Caco-2 (cell line): ENCODE data around the gene AZU1. TPM values are rescaled to one million over a fixed set of nuclear protein-coding genes. Genes with fewer than 3 reads are reported as not detected.
A peak's percentile ranks its signal among the peaks of the same experiment; 100 is the strongest.

Experiments used
- Bru-seq: library from RNA; stranded (reverse); fragments of 400-500 nt; gene quantifications from one replicate; lab custom pipeline; 2021; lab: Mats Ljungman, UMichigan
- BruChase-seq, 2 experiments: library from RNA; stranded (reverse); fragments of 400-500 nt; gene quantifications; one replicate each; lab custom pipeline; 2021; lab: Mats Ljungman, UMichigan
- BruUV-seq: library from RNA; stranded (reverse); fragments of 400-500 nt; replicated peaks from 2 replicates; lab custom pipeline; 2021; lab: Mats Ljungman, UMichigan
- CTCF ChIA-PET: fragments of 300-600 bp; sonication (Branson Sonifier 250); formaldehyde crosslinking; loops from one replicate; lab custom pipeline; 2022; ENCODE audit warnings: antibody characterized with exemption; lab: Charles Lee
- POLR2A ChIA-PET: fragments of 300-600 bp; sonication (Branson Sonifier 250); formaldehyde crosslinking; loops from one replicate; lab custom pipeline; 2022; ENCODE audit warnings: antibody characterized with exemption; lab: Charles Lee
- DNase-seq, 2 experiments: peaks; one replicate each; pipeline versions ENCODE4 v3.0.0 to v3.0.0-alpha.2; 2020 to 2022
- H3K27me3 ChIP-seq: replicated peaks from 2 replicates; pipeline ENCODE4 v1.6.0; 2011; ENCODE audit warnings: low read length; ENCODE audit not compliant: control insufficient read depth, insufficient read depth
- H3K36me3 ChIP-seq: 2 replicates; pipeline ENCODE4 v1.5.1; 2011; ENCODE audit warnings: low read length; ENCODE audit not compliant: control insufficient read depth, insufficient read depth
- H3K4me1 ChIP-seq: fragments of 250-450 bp; sonication (Bioruptor Pico); 2 replicates; pipeline ENCODE4 v1.5.1; 2020; ENCODE audit warnings: mild to moderate bottlenecking
- H3K4me3 ChIP-seq: 2 replicates; pipeline ENCODE4 v1.5.1; 2011; ENCODE audit warnings: low read depth, mild to moderate bottlenecking, control low read depth, low read length
- H3K9me3 ChIP-seq: fragments of 250-450 bp; sonication (Bioruptor Pico); 2 replicates; pipeline ENCODE4 v1.5.1; 2020; ENCODE audit warnings: mild to moderate bottlenecking, moderate library complexity
- H3K27ac Mint-ChIP-seq: one replicate; pipeline ENCODE4 v1.8.0; 2022; ENCODE audit warnings: mixed read lengths; ENCODE audit not compliant: unreplicated experiment
- H3K27me3 Mint-ChIP-seq: one replicate; pipeline ENCODE4 v1.8.0; 2022; ENCODE audit warnings: mixed read lengths; ENCODE audit not compliant: insufficient read depth, unreplicated experiment
- H3K36me3 Mint-ChIP-seq: one replicate; pipeline ENCODE4 v1.8.0; 2022; ENCODE audit warnings: mild to moderate bottlenecking, mixed read lengths; ENCODE audit not compliant: insufficient read depth, unreplicated experiment
- H3K4me1 Mint-ChIP-seq: one replicate; pipeline ENCODE4 v1.8.0; 2022; ENCODE audit warnings: low read depth, mixed read lengths; ENCODE audit not compliant: unreplicated experiment
- H3K4me3 Mint-ChIP-seq: one replicate; pipeline ENCODE4 v1.8.0; 2022; ENCODE audit warnings: mild to moderate bottlenecking, moderate library complexity, mixed read lengths; ENCODE audit not compliant: unreplicated experiment
- H3K9me3 Mint-ChIP-seq: one replicate; pipeline ENCODE4 v1.8.0; 2022; ENCODE audit warnings: mixed read lengths; ENCODE audit not compliant: unreplicated experiment
- intact Hi-C: fragments of 100-400 bp; cut with micrococcal nuclease; formaldehyde crosslinking; loops from one replicate; pipeline ENCODE4 v1.10.0; 2022; ENCODE audit not compliant: unreplicated experiment
- long read RNA-seq: library from polyadenylated mRNA; stranded (forward); transcript quantifications from one replicate; pipeline ENCODE4 v2.0.0, GENCODE V29; 2022
- total RNA-seq: library from RNA; stranded (reverse); gene quantifications from 2 replicates; pipeline ENCODE4 v1.2.3, GENCODE V29; 2022
- TF ChIP-seq, protein P1 (sequence below), 2 experiments: fragments of 200-600 bp in 1 of 2; IDR thresholded peaks; 1 replicate in 1 of 2; 2 replicates in 1 of 2; pipeline versions ENCODE4 v1.5.1 to v1.8.0; 2011 to 2022; ENCODE audit warnings: antibody characterized with exemption in 1 of 2, control low read depth in 1 of 2, inconsistent platforms in 1 of 2, low read depth in 1 of 2, low read length in 1 of 2, mild to moderate bottlenecking in 1 of 2, moderate library complexity in 1 of 2; ENCODE audit not compliant: insufficient read depth in 1 of 2, severe bottlenecking in 1 of 2, unreplicated experiment in 1 of 2

AZU1 gene, protein sequence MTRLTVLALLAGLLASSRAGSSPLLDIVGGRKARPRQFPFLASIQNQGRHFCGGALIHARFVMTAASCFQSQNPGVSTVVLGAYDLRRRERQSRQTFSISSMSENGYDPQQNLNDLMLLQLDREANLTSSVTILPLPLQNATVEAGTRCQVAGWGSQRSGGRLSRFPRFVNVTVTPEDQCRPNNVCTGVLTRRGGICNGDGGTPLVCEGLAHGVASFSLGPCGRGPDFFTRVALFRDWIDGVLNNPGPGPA
- not detected in 2 replicates for total RNA-seq
- percentile 26 among the genes with signal in this experiment for Bru-seq, nascent RNA
- BruChase-seq, experiment 1, labeled RNA remaining after a 2-hour chase, result not detected
- percentile 17 among the genes with signal in this experiment for BruChase-seq, experiment 2, labeled RNA remaining after a 6-hour chase
- long read RNA-seq, result 0 reads

DNA sequence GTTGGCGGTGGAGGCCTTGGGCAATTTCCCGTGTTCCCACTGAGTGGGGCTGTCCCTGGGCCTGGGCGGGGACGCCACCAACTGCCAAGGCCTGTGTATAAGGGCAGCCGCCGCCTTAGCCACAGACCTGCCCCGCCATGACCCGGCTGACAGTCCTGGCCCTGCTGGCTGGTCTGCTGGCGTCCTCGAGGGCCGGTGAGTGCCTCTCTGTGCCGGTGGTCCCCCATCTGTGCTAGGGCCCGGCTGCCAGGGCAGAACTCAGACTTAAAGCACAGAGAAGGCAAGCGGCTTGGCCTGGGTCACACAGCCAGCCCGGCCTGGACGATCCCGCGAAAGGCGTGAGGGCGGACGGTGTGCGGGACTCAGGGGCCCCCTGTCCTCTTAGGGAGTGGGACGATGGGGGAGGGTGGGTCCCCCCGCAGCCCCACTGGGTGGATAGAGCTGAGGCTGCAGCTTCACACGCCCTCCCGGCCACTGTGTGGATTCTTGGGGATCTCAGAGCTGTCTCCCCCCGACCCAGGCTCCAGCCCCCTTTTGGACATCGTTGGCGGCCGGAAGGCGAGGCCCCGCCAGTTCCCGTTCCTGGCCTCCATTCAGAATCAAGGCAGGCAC, at the start of gene AZU1:
Gene AZU1, plus strand, starts transcription at position 128 of the 612 bp plus-strand sequence. Its CDS starts 10 bp downstream, at position 138.
- Histone ChIP-seq H3K4me3 (no peak within 1 kb of the TSS), H3K9me3 (no peaks in the 10 kb centered on the region), H3K36me3 (no peaks in the 10 kb centered on the region), H3K4me1 (no peaks in the 10 kb centered on the region), H3K27me3 (no peaks in the 10 kb centered on the region)
- TF ChIP-seq, protein P1, sequence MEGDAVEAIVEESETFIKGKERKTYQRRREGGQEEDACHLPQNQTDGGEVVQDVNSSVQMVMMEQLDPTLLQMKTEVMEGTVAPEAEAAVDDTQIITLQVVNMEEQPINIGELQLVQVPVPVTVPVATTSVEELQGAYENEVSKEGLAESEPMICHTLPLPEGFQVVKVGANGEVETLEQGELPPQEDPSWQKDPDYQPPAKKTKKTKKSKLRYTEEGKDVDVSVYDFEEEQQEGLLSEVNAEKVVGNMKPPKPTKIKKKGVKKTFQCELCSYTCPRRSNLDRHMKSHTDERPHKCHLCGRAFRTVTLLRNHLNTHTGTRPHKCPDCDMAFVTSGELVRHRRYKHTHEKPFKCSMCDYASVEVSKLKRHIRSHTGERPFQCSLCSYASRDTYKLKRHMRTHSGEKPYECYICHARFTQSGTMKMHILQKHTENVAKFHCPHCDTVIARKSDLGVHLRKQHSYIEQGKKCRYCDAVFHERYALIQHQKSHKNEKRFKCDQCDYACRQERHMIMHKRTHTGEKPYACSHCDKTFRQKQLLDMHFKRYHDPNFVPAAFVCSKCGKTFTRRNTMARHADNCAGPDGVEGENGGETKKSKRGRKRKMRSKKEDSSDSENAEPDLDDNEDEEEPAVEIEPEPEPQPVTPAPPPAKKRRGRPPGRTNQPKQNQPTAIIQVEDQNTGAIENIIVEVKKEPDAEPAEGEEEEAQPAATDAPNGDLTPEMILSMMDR (IDR thresholded peaks at IDR 0.05; ENCODE audit: insufficient read depth in 1 of 2, low read depth in 1 of 2, low read length in 1 of 2, severe bottlenecking in 1 of 2, unreplicated experiment in 1 of 2), result no peak
- Mint-ChIP-seq H3K27ac (no peak within 1 kb of the TSS), H3K36me3 (no peaks in the 10 kb centered on the region), H3K27me3 (no peaks in the 10 kb centered on the region), H3K4me3 (no peak within 1 kb of the TSS), H3K4me1 (no peaks in the 10 kb centered on the region), H3K9me3 (no peaks in the 10 kb centered on the region)
- POLR2A ChIA-PET, result no interaction called here
- intact Hi-C loops, result no loop called here
- CTCF ChIA-PET, result no interaction called here
- no TSS peak for BruUV-seq
- no peak for DNase-seq

DNA sequence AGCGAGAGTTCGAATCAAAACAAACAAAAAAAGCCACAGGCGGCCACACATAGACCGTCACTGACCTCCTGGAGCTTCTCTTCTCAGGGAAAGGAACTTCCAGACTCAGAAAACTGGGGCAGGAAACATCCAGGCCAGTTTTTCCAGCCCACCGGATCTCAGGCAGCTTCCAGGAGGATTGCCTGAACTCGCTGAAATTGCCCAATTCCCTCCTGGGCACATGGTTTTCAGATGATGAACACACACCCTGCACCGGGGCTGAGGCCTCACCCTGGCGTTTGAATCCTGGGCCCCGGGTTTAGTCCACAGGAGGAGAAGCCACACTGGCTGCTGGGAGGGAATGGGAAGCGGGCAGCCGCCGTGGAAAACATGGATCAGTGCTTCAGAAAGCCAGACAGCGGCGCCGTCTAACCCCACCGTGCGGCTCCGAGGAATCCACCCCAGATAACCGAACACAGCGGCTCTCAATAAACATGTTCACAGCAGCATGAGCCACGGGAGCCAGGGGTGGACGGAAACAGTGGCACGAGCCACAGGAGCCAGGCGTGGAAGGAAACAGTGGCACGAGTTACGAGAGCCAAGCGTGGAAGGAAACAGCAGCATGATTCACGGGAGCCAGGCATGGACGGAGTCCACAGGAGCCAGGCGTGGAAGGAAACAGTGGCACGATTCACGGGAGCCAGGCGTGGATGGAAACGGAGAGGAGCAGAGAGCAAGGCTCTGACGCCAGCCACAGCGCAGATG, 48.6 kb upstream of the AZU1 start:
- Mint-ChIP-seq H3K4me1 (peaks cover 6% of the 10 kb centered on the region), H3K36me3 (peaks cover 35% of the 10 kb centered on the region), H3K27ac (peak overlapping the region; percentile 81), H3K27me3 (no peaks in the 10 kb centered on the region), H3K4me3 (peak overlapping the region; percentile 59), H3K9me3 (no peaks in the 10 kb centered on the region)
- intact Hi-C loops, result loop anchor here (10.0 kb wide), 1 partner anchor 86 kb away; no protein-coding TSS in a partner anchor
- no peaks in the 10 kb centered on the region for H3K9me3 ChIP-seq
- no peak overlapping the region for H3K4me3 ChIP-seq
- H3K27me3 ChIP-seq, result no peaks in the 10 kb centered on the region
- ChIA-PET CTCF (interaction anchor here (0.6 kb wide), 2 partner anchors 8 to 9 kb away, joined by 3 to 5 read pairs; no protein-coding TSS in a partner anchor), POLR2A (interaction anchor here (0.6 to 1.0 kb wide), 2 partner anchors 26 to 205 kb away, joined by 4 read pairs; partner anchors contain the start of gene WDR18)
- no TSS peak for BruUV-seq
- TF ChIP-seq, protein P1 (IDR thresholded peaks at IDR 0.05; ENCODE audit: insufficient read depth in 1 of 2, low read depth in 1 of 2, low read length in 1 of 2, severe bottlenecking in 1 of 2, unreplicated experiment in 1 of 2), result no peak
- H3K36me3 ChIP-seq, result no peaks in the 10 kb centered on the region
- DNase-seq, result peak; percentile 58 to 71
- peaks cover 12% of the 10 kb centered on the region for H3K4me1 ChIP-seq

DNA sequence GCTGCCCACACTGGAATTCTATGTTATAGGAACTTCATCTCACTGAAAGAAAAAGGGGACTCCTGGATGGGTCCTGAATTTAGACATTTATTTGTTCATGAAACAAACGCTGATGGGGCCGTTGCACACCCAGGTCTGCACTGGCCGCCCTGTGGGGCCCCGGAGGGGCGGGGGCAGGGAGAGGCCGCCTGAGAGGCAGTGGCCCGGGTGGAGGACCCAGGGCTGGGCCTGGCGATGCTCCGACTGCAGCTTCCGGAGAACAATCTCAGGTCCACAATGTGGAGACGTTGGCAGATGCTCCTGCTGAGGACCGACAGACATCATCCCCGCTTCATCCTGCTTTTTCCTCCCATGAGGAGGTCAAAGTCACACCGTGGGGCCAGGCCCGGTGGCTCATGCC, 46.7 kb upstream of the AZU1 start:
- Mint-ChIP-seq H3K4me1 (peaks cover 6% of the 10 kb centered on the region), H3K27me3 (no peaks in the 10 kb centered on the region), H3K27ac (peak overlapping the region; percentile 91), H3K4me3 (peak overlapping the region; percentile 94), H3K36me3 (peaks cover 53% of the 10 kb centered on the region), H3K9me3 (no peaks in the 10 kb centered on the region)
- H3K4me1 ChIP-seq, result peaks cover 12% of the 10 kb centered on the region
- CTCF ChIA-PET, result no interaction called here
- H3K9me3 ChIP-seq, result no peaks in the 10 kb centered on the region
- POLR2A ChIA-PET, result interaction anchor here (1.1 kb wide), 1 partner anchor 9 kb away, joined by 6 read pairs; no protein-coding TSS in a partner anchor
- no peak for DNase-seq
- BruUV-seq, result no TSS peak
- H3K27me3 ChIP-seq, result no peaks in the 10 kb centered on the region
- H3K4me3 ChIP-seq, result peak overlapping the region; percentile 22
- no peaks in the 10 kb centered on the region for H3K36me3 ChIP-seq
- TF ChIP-seq, protein P1 (IDR thresholded peaks at IDR 0.05; ENCODE audit: insufficient read depth in 1 of 2, low read depth in 1 of 2, low read length in 1 of 2, severe bottlenecking in 1 of 2, unreplicated experiment in 1 of 2), result no peak
- intact Hi-C loops, result no loop called here
